22Rv1 (cell line): Measurements from ENCODE around the gene PLBD2.

Experiments used
- H3K27ac ChIP-seq: fragments of 450-650 bp; 2 replicates; pipeline ENCODE4 v1.5.1; 2017
- ZFX ChIP-seq: fragments of 450-650 bp; IDR thresholded peaks from 2 replicates; pipeline ENCODE4 v1.6.1; 2017; ENCODE audit warnings: antibody characterized with exemption, borderline replicate concordance
- TF ChIP-seq, protein P1 (sequence below): fragments of 450-650 bp; IDR thresholded peaks from 2 replicates; pipeline ENCODE4 v1.5.1; 2017; ENCODE audit warnings: mild to moderate bottlenecking

The PLBD2 gene

DNA sequence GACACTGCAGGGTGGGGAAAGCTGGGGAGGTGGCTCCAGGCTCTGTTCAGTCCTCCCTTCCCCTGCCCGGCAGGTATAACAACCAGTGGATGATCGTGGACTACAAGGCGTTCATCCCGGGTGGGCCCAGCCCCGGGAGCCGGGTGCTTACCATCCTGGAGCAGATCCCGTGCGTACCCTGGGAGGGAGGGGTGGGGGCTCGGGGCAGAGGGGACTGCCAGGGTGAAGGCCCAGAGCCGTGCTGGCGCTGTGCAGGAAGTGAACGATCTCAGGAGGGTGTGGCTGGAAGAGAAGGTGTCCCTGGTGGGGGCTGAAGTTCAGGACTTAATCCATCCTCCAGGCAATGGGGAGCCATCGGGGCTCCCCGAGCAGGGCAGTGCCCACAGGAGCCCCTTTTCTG, 26.4 kb downstream of the PLBD2 start:
- TF ChIP-seq ZFX: no peak
- TF ChIP-seq, protein P1, sequence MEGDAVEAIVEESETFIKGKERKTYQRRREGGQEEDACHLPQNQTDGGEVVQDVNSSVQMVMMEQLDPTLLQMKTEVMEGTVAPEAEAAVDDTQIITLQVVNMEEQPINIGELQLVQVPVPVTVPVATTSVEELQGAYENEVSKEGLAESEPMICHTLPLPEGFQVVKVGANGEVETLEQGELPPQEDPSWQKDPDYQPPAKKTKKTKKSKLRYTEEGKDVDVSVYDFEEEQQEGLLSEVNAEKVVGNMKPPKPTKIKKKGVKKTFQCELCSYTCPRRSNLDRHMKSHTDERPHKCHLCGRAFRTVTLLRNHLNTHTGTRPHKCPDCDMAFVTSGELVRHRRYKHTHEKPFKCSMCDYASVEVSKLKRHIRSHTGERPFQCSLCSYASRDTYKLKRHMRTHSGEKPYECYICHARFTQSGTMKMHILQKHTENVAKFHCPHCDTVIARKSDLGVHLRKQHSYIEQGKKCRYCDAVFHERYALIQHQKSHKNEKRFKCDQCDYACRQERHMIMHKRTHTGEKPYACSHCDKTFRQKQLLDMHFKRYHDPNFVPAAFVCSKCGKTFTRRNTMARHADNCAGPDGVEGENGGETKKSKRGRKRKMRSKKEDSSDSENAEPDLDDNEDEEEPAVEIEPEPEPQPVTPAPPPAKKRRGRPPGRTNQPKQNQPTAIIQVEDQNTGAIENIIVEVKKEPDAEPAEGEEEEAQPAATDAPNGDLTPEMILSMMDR: no peak
- H3K27ac ChIP-seq: no peak overlapping the region

DNA sequence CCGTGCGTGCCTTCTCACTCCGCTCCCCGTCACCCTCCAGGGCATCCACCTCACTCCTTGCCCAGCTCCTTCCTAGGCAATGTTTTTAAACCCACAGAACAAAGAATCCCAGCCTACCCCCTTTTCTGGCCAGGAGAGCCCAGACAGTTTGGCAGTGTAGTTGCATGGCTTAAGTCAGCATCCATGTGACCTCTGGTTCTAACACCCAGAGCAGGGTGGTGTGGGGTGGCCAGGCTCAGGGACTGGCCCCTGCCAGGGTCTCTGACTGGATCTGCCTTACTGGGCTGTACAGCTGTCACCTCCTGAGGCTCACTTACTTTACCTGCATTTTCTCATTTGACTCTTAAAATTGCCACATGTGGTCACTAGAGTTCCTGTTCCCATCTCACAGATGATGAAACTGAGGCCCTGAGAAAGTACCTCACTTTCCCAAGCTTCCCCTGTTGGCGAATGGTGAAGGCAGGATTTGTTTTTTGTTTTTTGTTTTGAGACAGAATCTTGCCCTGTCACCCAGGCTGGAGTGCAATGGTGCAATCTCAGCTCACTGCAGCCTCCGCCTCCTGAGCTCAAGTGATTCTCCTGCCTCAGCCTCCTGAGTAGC, 27.0 kb downstream of the PLBD2 start:
- TF ChIP-seq ZFX: no peak
- TF ChIP-seq, protein P1: no peak

DNA sequence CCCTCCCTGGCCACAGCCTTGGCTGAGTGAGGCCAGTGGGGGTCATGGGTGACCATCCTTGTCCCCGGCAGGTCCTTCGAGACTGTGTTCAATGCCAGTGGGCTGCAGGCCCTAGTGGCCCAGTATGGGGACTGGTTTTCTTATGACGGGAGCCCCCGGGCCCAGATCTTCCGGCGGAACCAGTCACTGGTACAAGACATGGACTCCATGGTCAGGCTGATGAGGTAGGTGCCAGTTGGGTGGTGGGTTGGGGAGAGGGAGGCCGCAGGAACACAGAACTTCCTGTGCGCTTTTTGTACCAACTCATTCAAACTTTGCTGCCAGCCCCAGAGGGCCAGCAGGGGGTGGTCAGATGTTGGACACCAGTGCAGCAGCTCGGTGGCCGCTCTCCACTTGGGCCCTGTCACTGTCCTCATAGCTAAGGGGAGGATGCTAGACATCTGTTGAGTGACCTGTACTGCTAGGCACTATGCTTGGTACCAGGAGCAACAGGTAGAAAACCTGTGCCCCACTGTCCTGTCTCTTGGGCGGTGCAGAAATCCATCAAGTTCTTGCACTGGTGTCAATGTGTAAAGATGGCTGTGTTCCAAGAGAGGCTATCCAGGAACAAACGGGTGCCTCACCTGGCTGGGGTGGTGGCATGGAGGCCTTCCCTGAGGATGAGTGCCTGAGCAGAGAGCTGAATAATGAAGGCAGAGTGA, 28.6 kb downstream of the PLBD2 start:
- H3K27ac ChIP-seq: no peak overlapping the region
- TF ChIP-seq, protein P1: no peak
- TF ChIP-seq ZFX: no peak

More for the DNA sequence above, 27.0 kb downstream of the PLBD2 start:
- H3K27ac ChIP-seq: no peak overlapping the region

DNA sequence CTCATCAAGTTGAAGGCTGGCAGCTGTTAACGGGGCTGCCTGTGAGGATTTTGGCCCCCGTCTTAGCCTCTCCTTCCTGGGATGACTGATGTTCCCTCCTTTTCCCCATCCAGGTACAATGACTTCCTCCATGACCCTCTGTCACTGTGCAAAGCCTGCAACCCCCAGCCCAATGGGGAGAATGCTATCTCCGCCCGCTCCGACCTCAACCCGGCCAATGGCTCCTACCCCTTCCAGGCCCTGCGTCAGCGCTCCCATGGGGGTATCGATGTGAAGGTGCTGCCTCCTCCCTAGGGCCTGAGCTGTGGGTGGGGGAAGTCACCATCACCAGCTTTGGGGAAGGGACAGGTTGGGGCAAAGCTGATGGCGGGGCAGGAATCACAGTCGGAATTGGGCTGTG, 29.2 kb downstream of the PLBD2 start:
- TF ChIP-seq, protein P1: no peak
- no peak for TF ChIP-seq ZFX
- no peak overlapping the region for H3K27ac ChIP-seq

DNA sequence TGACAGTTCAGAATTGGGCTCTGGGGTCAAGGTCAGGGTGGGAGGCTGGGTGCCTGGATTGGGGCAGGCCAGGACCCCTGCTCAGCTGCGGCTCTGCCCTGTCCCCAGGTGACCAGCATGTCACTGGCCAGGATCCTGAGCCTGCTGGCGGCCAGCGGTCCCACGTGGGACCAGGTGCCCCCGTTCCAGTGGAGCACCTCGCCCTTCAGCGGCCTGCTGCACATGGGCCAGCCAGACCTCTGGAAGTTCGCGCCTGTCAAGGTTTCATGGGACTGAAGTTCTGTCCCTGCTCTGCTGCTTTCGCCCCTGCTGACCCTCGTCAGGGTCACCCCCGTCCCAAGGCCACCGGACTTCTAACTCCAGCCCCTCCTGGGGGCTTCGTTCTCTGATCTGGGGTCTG, 30.0 kb downstream of the PLBD2 start:
- TF ChIP-seq, protein P1: no peak
- no peak for TF ChIP-seq ZFX
- H3K27ac ChIP-seq: no peak overlapping the region

DNA sequence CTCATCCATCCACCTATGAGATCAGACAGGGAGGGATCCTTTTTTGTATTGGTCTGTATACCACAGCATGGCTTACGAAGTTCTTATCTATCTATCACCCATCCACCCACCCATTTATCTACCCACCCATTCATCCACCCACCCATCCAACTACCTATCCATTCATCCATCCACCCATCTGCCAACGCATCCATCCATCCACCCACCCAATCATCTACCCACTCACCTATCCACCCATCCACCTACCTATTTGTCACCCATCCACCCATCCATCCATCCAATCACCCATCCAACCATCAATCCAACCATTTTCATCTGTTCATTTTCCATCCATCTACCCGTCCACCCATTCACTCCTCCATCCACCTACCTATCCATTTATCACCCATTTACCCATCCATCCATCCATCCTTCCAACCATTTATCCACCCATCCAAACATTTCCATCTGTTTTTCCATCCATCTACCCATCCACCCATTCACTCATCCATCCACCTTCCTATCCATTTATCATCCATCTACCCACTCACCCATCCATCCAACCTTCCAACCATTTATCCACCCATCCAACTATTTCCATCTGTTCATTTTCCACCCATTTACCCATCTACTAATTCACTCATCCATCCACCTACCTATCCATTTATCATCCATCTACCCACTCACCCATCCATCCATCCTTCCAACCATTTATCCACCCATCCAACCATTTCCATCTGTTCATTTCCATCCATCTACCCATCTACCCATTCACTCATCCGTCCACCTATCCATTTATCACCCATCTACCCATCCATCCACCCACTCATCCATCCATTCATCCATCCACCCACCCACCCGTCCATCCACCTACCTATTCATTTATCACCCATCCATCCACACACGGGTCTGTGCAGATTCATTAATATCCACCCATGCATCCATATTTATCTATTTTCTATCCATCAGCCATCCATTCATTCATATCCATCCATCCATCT, 32.0 kb downstream of the PLBD2 start:
- TF ChIP-seq, protein P1: no peak
- no peak for TF ChIP-seq ZFX
- H3K27ac ChIP-seq: no peak overlapping the region

DNA sequence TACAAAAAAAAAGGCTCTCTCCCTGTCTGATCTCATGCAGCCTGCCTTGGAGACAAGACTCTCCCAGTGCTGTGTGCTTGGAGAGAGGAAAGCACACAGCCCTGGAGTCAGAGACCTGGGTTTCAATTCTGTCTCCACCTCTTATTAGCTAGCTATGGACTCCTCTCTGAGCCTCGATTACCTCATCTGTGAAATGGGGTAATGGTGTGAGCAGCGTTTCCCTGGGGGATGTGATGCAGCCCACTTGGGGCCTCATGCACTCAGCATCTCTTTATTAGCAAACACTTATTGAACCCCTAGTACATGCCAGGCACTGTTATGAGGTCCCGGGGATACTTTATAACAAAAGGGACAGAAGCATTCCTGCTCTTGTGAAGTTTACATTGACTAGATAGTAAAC, 32.8 kb downstream of the PLBD2 start:
- H3K27ac ChIP-seq: no peak overlapping the region
- TF ChIP-seq, protein P1: no peak
- no peak for TF ChIP-seq ZFX
